B cell (primary cell): ENCODE data around the gene TTLL6. TPM values are rescaled to one million over a fixed set of nuclear protein-coding genes. Genes with fewer than 3 reads are reported as not detected.

Source experiments
- ATAC-seq: fragments of 200-7000 bp; cut with Tn5 transposase; one replicate; pipeline ENCODE4 v1.10.0; 2021; ENCODE audit warnings: low read depth, mild to moderate bottlenecking, moderate number of reproducible peaks, moderate library complexity
- CTCF ChIA-PET: fragments of 350-600 bp; sonication (Branson Sonifier 250); formaldehyde crosslinking; loops from one replicate; lab custom pipeline; 2021; ENCODE audit warnings: antibody characterized with exemption, inconsistent platforms; lab: Charles Lee
- POLR2A ChIA-PET: fragments of 350-600 bp; sonication (Branson Sonifier 250); formaldehyde crosslinking; loops from one replicate; lab custom pipeline; 2021; ENCODE audit warnings: antibody characterized with exemption; lab: Charles Lee
- DNase-seq: peaks from one replicate; pipeline ENCODE4 v3.0.0; 2013
- H2AFZ ChIP-seq: 2 replicates; pipeline ENCODE4 v1.6.1; 2012; ENCODE audit warnings: mild to moderate bottlenecking, low read depth, low read length; ENCODE audit not compliant: insufficient read depth, poor library complexity, severe bottlenecking
- H3K27ac ChIP-seq, 2 donors: 1 replicate in 1 of 2; 2 replicates in 1 of 2; pipeline ENCODE4 v1.5.1; 2012 to 2013; ENCODE audit warnings: low read length in 2 of 2, mild to moderate bottlenecking in 2 of 2, moderate library complexity in 1 of 2
- H3K27me3 ChIP-seq, 4 experiments: fragments of 200-600 bp in 1 of 4; sonication (generic) in 1 of 4; replicated peaks in 1 of 4; 1 replicate in 2 of 4; 2 replicates in 2 of 4; pipeline versions ENCODE4 v1.6.1 to v1.7.0; 2013 to 2016; ENCODE audit warnings: low read length in 3 of 4, mild to moderate bottlenecking in 2 of 4, mixed read lengths in 1 of 4, moderate library complexity in 1 of 4; ENCODE audit not compliant: insufficient read depth in 4 of 4, control insufficient read depth in 3 of 4; ENCODE audit errors: control extremely low read depth in 1 of 4
- H3K36me3 ChIP-seq, 2 experiments: replicated peaks in 1 of 2; 1 replicate in 1 of 2; 2 replicates in 1 of 2; pipeline versions ENCODE4 v1.6.1 to v1.7.1; 2013; ENCODE audit warnings: low read length in 1 of 2; ENCODE audit not compliant: insufficient read depth in 2 of 2, control insufficient read depth in 1 of 2; ENCODE audit errors: control extremely low read depth in 1 of 2, extremely low read depth in 1 of 2
- H3K4me1 ChIP-seq, 2 donors: fragments of 200-600 bp in 1 of 2; sonication (generic) in 1 of 2; 1 replicate in 1 of 2; 2 replicates in 1 of 2; pipeline versions ENCODE4 v1.5.1 to v1.6.1; 2013 to 2017; ENCODE audit warnings: low read length in 2 of 2; ENCODE audit not compliant: control insufficient read depth in 2 of 2, insufficient read depth in 2 of 2
- H3K4me2 ChIP-seq: replicated peaks from 2 replicates; pipeline ENCODE3; 2012; ENCODE audit warnings: mild to moderate bottlenecking, low read depth, low read length; ENCODE audit not compliant: poor library complexity, severe bottlenecking
- H3K4me3 ChIP-seq, 5 experiments: fragments of 200-600 bp in 1 of 5; sonication (generic) in 1 of 5; 1 replicate in 3 of 5; 2 replicates in 2 of 5; pipeline versions ENCODE4 v1.5.1 to v1.7.0; 2011 to 2016; ENCODE audit warnings: low read length in 4 of 5, mild to moderate bottlenecking in 4 of 5, low read depth in 2 of 5, control low read depth in 1 of 5, moderate library complexity in 1 of 5; ENCODE audit not compliant: insufficient read depth in 1 of 5; ENCODE audit errors: control extremely low read depth in 1 of 5, extremely low read depth in 1 of 5
- H3K79me2 ChIP-seq: fragments of 200-600 bp; sonication (generic); one replicate; pipeline ENCODE4 v1.6.0; 2016; ENCODE audit warnings: low read length; ENCODE audit not compliant: control insufficient read depth, insufficient read depth
- H3K9ac ChIP-seq: fragments of 200-600 bp; sonication (generic); 2 replicates; pipeline ENCODE4 v1.6.1; 2017; ENCODE audit warnings: mild to moderate bottlenecking, low read length, moderate library complexity
- H3K9me3 ChIP-seq, 3 donors: one replicate each; pipeline versions ENCODE4 v1.6.1 to v1.7.1; 2013; ENCODE audit warnings: low read length in 2 of 3; ENCODE audit not compliant: control insufficient read depth in 2 of 3, insufficient read depth in 1 of 3; ENCODE audit errors: control extremely low read depth in 1 of 3
- H4K20me1 ChIP-seq: 2 replicates; pipeline ENCODE4 v1.6.0; 2012; ENCODE audit warnings: mild to moderate bottlenecking, low read length; ENCODE audit not compliant: insufficient read depth, control insufficient read depth, poor library complexity, severe bottlenecking
- H3K27ac Mint-ChIP-seq: one replicate; pipeline ENCODE4 v1.8.0; 2021; ENCODE audit warnings: mixed read lengths
- H3K27me3 Mint-ChIP-seq: one replicate; pipeline ENCODE4 v1.8.0; 2021; ENCODE audit warnings: mixed read lengths
- H3K4me1 Mint-ChIP-seq: one replicate; pipeline ENCODE4 v1.8.0; 2021; ENCODE audit warnings: mixed read lengths
- H3K4me3 Mint-ChIP-seq: one replicate; pipeline ENCODE4 v1.8.0; 2021; ENCODE audit warnings: mixed read lengths
- H3K9me3 Mint-ChIP-seq: one replicate; pipeline ENCODE4 v1.8.0; 2022; ENCODE audit warnings: mixed read lengths; ENCODE audit not compliant: insufficient read depth
- CTCF ChIP-seq: fragments of 200-600 bp; IDR thresholded peaks from one replicate; pipeline ENCODE4 v1.8.0; 2022; ENCODE audit warnings: antibody characterized with exemption, mild to moderate bottlenecking
- EZH2 ChIP-seq: IDR thresholded peaks from 2 replicates; pipeline ENCODE4 v1.6.1; 2012; ENCODE audit warnings: borderline replicate concordance, low read depth, mild to moderate bottlenecking, moderate library complexity, low read length; ENCODE audit not compliant: insufficient read depth, poor library complexity, severe bottlenecking
- WGBS: methylation state at CpG from one replicate; pipeline ENCODE4 v1.1.5; 2013; ENCODE audit warnings: missing lambda C conversion rate; ENCODE audit not compliant: insufficient coverage; 5-methylcytosine and 5-hydroxymethylcytosine counted together
- intact Hi-C: fragments of 100-400 bp; cut with micrococcal nuclease; formaldehyde crosslinking; loops from one replicate; pipeline ENCODE4 v1.10.0; 2022
- polyA plus RNA-seq: library from polyadenylated mRNA; depleted of rRNA; stranded (reverse); fragments of >200 nt; gene quantifications from 2 replicates; pipeline ENCODE4 v1.2.3, GENCODE V29; 2012
- total RNA-seq, 2 donors: library from RNA; stranded (reverse); fragments of 120-200 nt in 1 of 2; gene quantifications; 1 replicate in 1 of 2; 2 replicates in 1 of 2; pipeline versions ENCODE4 v1.2.3 to v1.2.4, GENCODE V29; 2013 to 2022

Gene TTLL6
- total and polyA plus RNA-seq, 2 donors (not counting 1 experiment from before 2014, with no cell fraction given): not detected

- H3K4me1 Mint-ChIP-seq: peaks cover 11% of the 10 kb centered on the region
- Histone ChIP-seq H2AFZ (no peak overlapping the region), H3K9me3 (peaks cover 0 to 11% (median 0%) of the 10 kb centered on the region in 3 donors), H3K79me2 (no peaks in the 10 kb centered on the region), H3K27me3 (peaks cover 0 to 61% (median 31%) of the 10 kb centered on the region in 4 experiments), H3K9ac (no peak overlapping the region), H4K20me1 (no peaks in the 10 kb centered on the region), H3K27ac (no peak overlapping the region), H3K4me2 (no peak overlapping the region), H3K4me1 (peaks cover 13 to 14% of the 10 kb centered on the region in 2 donors), H3K36me3 (no peaks in the 10 kb centered on the region), H3K4me3 (no peak overlapping the region)
- POLR2A ChIA-PET: no interaction called here
- H3K27me3 Mint-ChIP-seq: peaks cover 77% of the 10 kb centered on the region
- CTCF ChIA-PET: interaction anchor here (0.8 kb wide), 1 partner anchor 34 kb away, joined by 3 read pairs; no protein-coding TSS in a partner anchor
- TF ChIP-seq CTCF (no peak), EZH2 (no peak)
- H3K4me3 Mint-ChIP-seq: no peak overlapping the region
- no peak overlapping the region for H3K27ac Mint-ChIP-seq
- no peaks in the 10 kb centered on the region for H3K9me3 Mint-ChIP-seq
- DNase-seq (no peak), ATAC-seq (no peak)
- intact Hi-C loops: no loop called here
These were observed 57.7 kb downstream of the TTLL6 start for GRCh38 chr17:48759288-48759687.

DNA sequence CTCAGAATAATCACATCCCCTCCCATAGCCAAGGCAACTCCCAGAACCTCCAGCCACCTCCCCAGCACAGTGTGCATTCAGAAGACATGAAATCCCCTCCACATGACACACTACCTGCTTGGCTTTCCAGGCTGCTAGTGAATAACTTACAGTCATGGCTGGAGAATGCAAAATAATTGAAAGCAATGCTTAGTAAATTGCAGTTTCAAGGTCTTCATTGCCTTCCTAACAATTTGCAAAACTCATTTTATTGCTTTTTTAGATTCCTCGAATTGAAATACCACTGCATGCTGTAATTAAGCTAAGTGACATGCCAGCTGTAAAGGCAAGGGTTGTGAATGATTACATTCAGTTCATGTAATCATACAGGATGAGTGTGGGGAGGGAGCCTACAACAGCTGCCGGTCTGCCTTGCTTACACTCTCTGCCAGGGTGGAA is 59.5 kb downstream of the TTLL6 start:
- 100% methylated on average over 1 of the region's 2 CpGs for WGBS
- peaks cover 0 to 23% (median 0%) of the 10 kb centered on the region in 3 donors for H3K9me3 ChIP-seq
- no peak for DNase-seq
- peaks cover 15 to 29% of the 10 kb centered on the region in 2 donors for H3K4me1 ChIP-seq
- H3K79me2 ChIP-seq: no peaks in the 10 kb centered on the region
- intact Hi-C loops: no loop called here
- H3K36me3 ChIP-seq: no peaks in the 10 kb centered on the region
- H3K4me3 ChIP-seq: no peak overlapping the region
- peaks cover 0 to 70% (median 47%) of the 10 kb centered on the region in 4 experiments for H3K27me3 ChIP-seq
- Mint-ChIP-seq H3K27me3 (peaks cover 75% of the 10 kb centered on the region), H3K9me3 (no peaks in the 10 kb centered on the region), H3K4me3 (no peak overlapping the region), H3K4me1 (peaks cover 21% of the 10 kb centered on the region), H3K27ac (no peak overlapping the region)
- no peaks in the 10 kb centered on the region for H4K20me1 ChIP-seq
- H2AFZ ChIP-seq: no peak overlapping the region
- no peak overlapping the region for H3K4me2 ChIP-seq
- H3K27ac ChIP-seq: no peak overlapping the region
- no peak overlapping the region for H3K9ac ChIP-seq
- no peak for TF ChIP-seq CTCF
- no peak for TF ChIP-seq EZH2
- ATAC-seq: no peak
- ChIA-PET POLR2A (no interaction called here), CTCF (no interaction called here)
